Neural cell (in vitro differentiated cells): ENCODE measurements around the gene RPS6KC1. TPM values are rescaled to one million over a fixed set of nuclear protein-coding genes. Genes with fewer than 3 reads are reported as not detected.
"Not testable (repeated sequence)": the region's sequence is repeated elsewhere in the genome, so short reads cannot be mapped to it uniquely, and the experiment has no call there.

Experiments
- H2AFZ ChIP-seq: fragments of 200-600, 300-800 bp; sonication (generic), shearing (Covaris generic); 2 replicates; pipeline ENCODE4 v1.6.0; 2014; ENCODE audit warnings: low read depth, mild to moderate bottlenecking, antibody characterized with exemption, low read length, moderate library complexity
- H3F3A ChIP-seq: fragments of 200-600 bp; shearing (Covaris generic); 2 replicates; pipeline ENCODE4 v1.6.1; 2016; ENCODE audit warnings: mild to moderate bottlenecking, moderate library complexity, mixed read lengths, antibody characterized with exemption, low read length; ENCODE audit not compliant: insufficient read depth, poor library complexity, severe bottlenecking
- H3K27ac ChIP-seq: fragments of 200-600, 300-800 bp; sonication (generic), shearing (Covaris generic); 2 replicates; pipeline ENCODE4 v1.5.1; 2014; ENCODE audit warnings: mild to moderate bottlenecking, low read length, moderate library complexity
- H3K27me3 ChIP-seq: fragments of 300-800, 200-600 bp; sonication (generic), shearing (Covaris generic); 2 replicates; pipeline ENCODE4 v1.6.0; 2014; ENCODE audit warnings: mild to moderate bottlenecking, low read depth, low read length, moderate library complexity; ENCODE audit not compliant: insufficient read depth
- H3K36me3 ChIP-seq: fragments of 300-800, 200-600 bp; sonication (generic), shearing (Covaris generic); 2 replicates; pipeline ENCODE4 v1.5.1; 2014; ENCODE audit warnings: mild to moderate bottlenecking, antibody characterized with exemption, low read length, moderate library complexity; ENCODE audit not compliant: insufficient read depth
- H3K4me2 ChIP-seq: fragments of 300-800, 200-600 bp; sonication (generic), shearing (Covaris generic); 2 replicates; pipeline ENCODE4 v1.6.0; 2014; ENCODE audit warnings: mild to moderate bottlenecking, low read length
- H3K4me3 ChIP-seq: fragments of 300-800, 200-600 bp; sonication (generic), shearing (Covaris generic); 2 replicates; pipeline ENCODE4 v1.5.1; 2014; ENCODE audit warnings: mild to moderate bottlenecking, low read length, moderate library complexity
- H3K79me2 ChIP-seq: fragments of 200-600 bp; shearing (Covaris generic); replicated peaks from 2 replicates; pipeline ENCODE4 v1.6.0; 2014; ENCODE audit warnings: mild to moderate bottlenecking, low read length, moderate library complexity; ENCODE audit not compliant: insufficient read depth
- H3K9ac ChIP-seq: fragments of 300-800, 200-600 bp; sonication (generic), shearing (Covaris generic); 2 replicates; pipeline ENCODE4 v1.6.1; 2016; ENCODE audit warnings: mild to moderate bottlenecking, low read length, mixed read lengths
- H3K9me2 ChIP-seq: fragments of 200-600 bp; shearing (Covaris generic); 2 replicates; pipeline ENCODE4 v1.6.1; 2016; ENCODE audit warnings: mild to moderate bottlenecking, low read length, mixed read lengths; ENCODE audit not compliant: insufficient read depth
- H3K9me3 ChIP-seq: fragments of 200-600, 300-800 bp; sonication (generic), shearing (Covaris generic); 2 replicates; pipeline ENCODE4 v1.6.1; 2016; ENCODE audit warnings: mild to moderate bottlenecking, mixed run types, low read length, moderate library complexity, mixed read lengths
- H4K20me1 ChIP-seq: fragments of 200-600 bp; shearing (Covaris generic); 2 replicates; pipeline ENCODE4 v1.6.1; 2016; ENCODE audit warnings: mild to moderate bottlenecking, mixed run types; ENCODE audit not compliant: insufficient read depth
- CTCF ChIP-seq: fragments of 450-650 bp; IDR thresholded peaks from 2 replicates; pipeline ENCODE4 v1.5.1; 2014; ENCODE audit warnings: antibody characterized with exemption, mild to moderate bottlenecking, moderate library complexity; ENCODE audit not compliant: poor library complexity, severe bottlenecking
- EZH2 ChIP-seq: fragments of 200-600, 300-800 bp; shearing (Covaris generic), sonication (generic); IDR thresholded peaks from 2 replicates; pipeline ENCODE4 v1.6.1; 2014; ENCODE audit warnings: antibody characterized with exemption, low read length, borderline replicate concordance, mild to moderate bottlenecking; ENCODE audit not compliant: insufficient read depth, poor library complexity, severe bottlenecking
- RAD21 ChIP-seq: fragments of 450-650 bp; conservative IDR thresholded peaks from 2 replicates; pipeline ENCODE4 v1.6.1; 2014; ENCODE audit warnings: antibody characterized with exemption, mild to moderate bottlenecking, moderate library complexity
- REST ChIP-seq: IDR thresholded peaks from 2 replicates; pipeline ENCODE4 v1.6.1; 2012; ENCODE audit warnings: borderline replicate concordance
- SMC3 ChIP-seq: fragments of 450-650 bp; conservative IDR thresholded peaks from 2 replicates; pipeline ENCODE4 v1.6.1; 2014; ENCODE audit warnings: antibody characterized with exemption, mild to moderate bottlenecking, moderate library complexity; ENCODE audit not compliant: poor library complexity
- polyA plus RNA-seq: library from polyadenylated mRNA; depleted of rRNA; stranded (reverse); fragments of >200 nt; gene quantifications from 2 replicates; pipeline ENCODE4 v1.2.3, GENCODE V29; 2014

The RPS6KC1 gene
- polyA plus RNA-seq, 1 donor from 2014 or later, result 28.1 TPM

GRCh38 chr1:213315571-213315970 lies 264.5 kb downstream of the RPS6KC1 start:
- Histone ChIP-seq H3F3A (no peaks in the 10 kb centered on the region), H3K27ac (no peak overlapping the region), H3K4me3 (no peak overlapping the region), H3K27me3 (no peaks in the 10 kb centered on the region), H3K79me2 (no peaks in the 10 kb centered on the region), H3K4me2 (no peak overlapping the region), H2AFZ (no peak overlapping the region), H3K36me3 (no peaks in the 10 kb centered on the region), H3K9me3 (no peaks in the 10 kb centered on the region), H4K20me1 (no peaks in the 10 kb centered on the region), H3K9me2 (no peaks in the 10 kb centered on the region), H3K9ac (no peak overlapping the region)
- TF ChIP-seq CTCF, result no peak
- no peak for TF ChIP-seq RAD21
- TF ChIP-seq REST, result no peak
- TF ChIP-seq EZH2, result no peak

GRCh38 chr1:213318458-213318857 lies 267.4 kb downstream of the RPS6KC1 start:
- H3F3A ChIP-seq, H3K27me3 ChIP-seq, H2AFZ ChIP-seq, H3K4me3 ChIP-seq, H3K4me2 ChIP-seq, H3K36me3 ChIP-seq, H4K20me1 ChIP-seq, H3K79me2 ChIP-seq, H3K9me2 ChIP-seq, H3K9me3 ChIP-seq, H3K27ac ChIP-seq, H3K9ac ChIP-seq: not testable (repeated sequence)

DNA sequence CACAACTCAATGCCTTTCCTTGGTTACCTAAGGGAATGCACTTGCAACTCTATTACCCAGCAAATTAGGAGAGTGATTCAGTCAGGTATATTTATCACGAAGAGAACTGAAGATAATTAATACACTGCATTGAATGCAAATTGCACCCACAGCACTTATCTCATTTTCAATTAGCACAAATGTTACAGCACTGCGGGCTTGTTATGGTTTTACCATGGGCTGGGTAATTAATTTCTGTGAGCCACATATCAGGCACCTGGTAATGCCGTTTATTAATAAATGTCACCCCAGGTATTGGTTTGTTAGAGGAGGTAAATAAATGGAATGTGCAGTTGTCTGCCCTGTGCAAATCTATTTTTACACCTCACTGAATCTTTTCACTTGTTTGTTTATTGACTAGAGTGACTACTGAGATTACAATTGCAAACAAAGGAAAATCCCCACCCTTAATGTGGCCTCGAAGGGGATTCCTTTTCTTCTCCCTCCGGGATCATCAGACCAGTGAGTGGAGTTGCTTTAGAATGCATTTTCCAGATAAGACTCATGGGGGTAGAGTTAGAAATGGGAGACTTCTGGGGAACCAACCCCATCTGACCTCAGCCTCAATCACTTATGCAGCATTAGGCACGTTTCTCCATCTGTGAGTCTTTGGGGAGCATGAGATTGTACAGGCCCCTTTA lies 269.3 kb downstream of the RPS6KC1 start:
- no peaks in the 10 kb centered on the region for H3F3A ChIP-seq
- H3K79me2 ChIP-seq, result no peaks in the 10 kb centered on the region
- no peak overlapping the region for H3K27ac ChIP-seq
- H3K9ac ChIP-seq, result no peak overlapping the region
- no peak overlapping the region for H2AFZ ChIP-seq
- no peaks in the 10 kb centered on the region for H3K9me3 ChIP-seq
- no peaks in the 10 kb centered on the region for H4K20me1 ChIP-seq
- H3K4me2 ChIP-seq, result no peak overlapping the region
- H3K27me3 ChIP-seq, result no peaks in the 10 kb centered on the region
- no peak overlapping the region for H3K4me3 ChIP-seq
- H3K9me2 ChIP-seq, result no peaks in the 10 kb centered on the region
- no peak for TF ChIP-seq SMC3
- TF ChIP-seq CTCF, result no peak
- no peak for TF ChIP-seq RAD21
- H3K36me3 ChIP-seq, result no peaks in the 10 kb centered on the region

Other genes with a start within 250 kb of the RPS6KC1 start
- gene SPATA45, start 203.6 kb upstream of the RPS6KC1 start, polyA plus RNA-seq, result 1.8 TPM in 1 of 2 replicates, not detected in the other
- 37.8 and 42.1 TPM in 2 replicates for gene FLVCR1, start 193.0 kb upstream of the RPS6KC1 start, polyA plus RNA-seq
- gene VASH2, start 100.7 kb upstream of the RPS6KC1 start, polyA plus RNA-seq, result 65.2 and 69.5 TPM in 2 replicates
- gene ANGEL2, start 35.4 kb upstream of the RPS6KC1 start, polyA plus RNA-seq, result 58.7 and 60.7 TPM in 2 replicates